HK-2 (cell line): Measurements from ENCODE around the gene FAM217A.
"Not testable (repeated sequence)": the region's sequence is repeated elsewhere in the genome, so short reads cannot be mapped to it uniquely, and the experiment has no call there.

ENCODE experiments used
- DNase-seq: peaks from one replicate; pipeline ENCODE4 v3.0.0-alpha.2; 2018; ENCODE audit not compliant: unreplicated experiment

The FAM217A gene, protein sequence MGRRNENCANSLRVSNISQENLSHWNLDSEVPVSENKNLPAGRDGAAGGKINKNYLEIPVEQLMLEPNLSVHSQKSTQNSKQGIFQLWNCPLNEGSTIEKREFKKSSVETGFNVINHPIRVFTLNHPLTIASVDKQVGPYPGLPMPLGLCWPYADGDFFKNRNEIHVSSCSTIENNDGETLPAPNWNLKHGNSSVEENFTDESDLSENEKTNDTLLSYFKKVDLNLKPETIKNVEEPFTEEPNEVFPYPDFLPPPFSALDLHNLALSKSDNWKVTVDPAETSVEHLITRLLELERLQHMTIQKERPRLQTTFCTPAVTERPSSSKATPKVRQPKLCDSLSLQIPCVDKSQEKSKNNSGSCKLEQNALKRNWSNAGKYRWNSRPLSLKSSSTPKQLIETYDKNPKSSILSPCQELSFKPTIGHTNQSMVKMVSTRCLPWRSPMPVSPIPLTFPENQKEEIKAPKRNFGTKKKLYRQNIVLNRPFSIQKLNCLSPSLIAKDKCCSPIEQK

DNA sequence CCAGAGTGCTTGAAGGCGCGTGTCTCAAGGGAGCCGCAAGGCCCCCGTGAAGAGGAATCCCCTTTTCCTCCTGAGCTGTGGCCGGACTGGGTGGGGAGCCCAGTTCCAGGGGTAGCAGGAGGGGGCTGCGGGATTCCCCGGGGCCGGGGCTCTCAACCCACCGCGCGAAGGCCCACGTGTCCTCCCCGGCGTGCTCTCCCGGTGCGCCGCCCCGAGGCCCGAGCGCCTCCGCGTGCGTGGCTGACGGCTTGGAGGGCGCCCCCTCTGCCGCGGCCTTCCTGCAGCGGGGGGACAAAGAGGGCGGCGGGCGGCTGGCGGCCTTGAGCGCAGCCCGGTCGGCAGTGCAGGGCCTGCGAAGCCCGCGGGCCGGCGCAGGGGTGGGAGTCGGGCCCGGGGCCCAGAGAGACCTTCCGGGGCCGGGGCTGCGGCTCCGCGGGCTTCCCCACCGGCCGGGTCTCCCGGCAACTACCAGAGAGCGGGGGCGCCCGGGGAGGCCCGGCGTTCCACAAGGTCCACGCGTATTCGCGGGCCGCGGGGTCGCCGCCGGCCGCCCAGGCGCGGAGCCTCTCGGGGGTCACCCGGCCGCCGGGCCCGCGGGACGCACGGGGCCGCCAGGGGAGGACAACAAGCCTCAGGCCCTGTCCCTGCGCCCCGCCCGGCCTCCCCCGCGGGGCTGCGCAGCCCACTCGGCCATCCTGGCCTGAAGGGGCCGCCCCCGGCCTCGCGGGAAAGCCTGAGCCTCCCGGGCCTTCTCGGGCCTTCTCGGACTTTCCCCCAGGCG is at the start of gene FAM217A:
TSS of gene FAM217A (minus strand) at position 447 of the 781 bp plus-strand sequence. CDS start 1,723 bp downstream, outside the sequence.
- DNase-seq: no peak

DNA sequence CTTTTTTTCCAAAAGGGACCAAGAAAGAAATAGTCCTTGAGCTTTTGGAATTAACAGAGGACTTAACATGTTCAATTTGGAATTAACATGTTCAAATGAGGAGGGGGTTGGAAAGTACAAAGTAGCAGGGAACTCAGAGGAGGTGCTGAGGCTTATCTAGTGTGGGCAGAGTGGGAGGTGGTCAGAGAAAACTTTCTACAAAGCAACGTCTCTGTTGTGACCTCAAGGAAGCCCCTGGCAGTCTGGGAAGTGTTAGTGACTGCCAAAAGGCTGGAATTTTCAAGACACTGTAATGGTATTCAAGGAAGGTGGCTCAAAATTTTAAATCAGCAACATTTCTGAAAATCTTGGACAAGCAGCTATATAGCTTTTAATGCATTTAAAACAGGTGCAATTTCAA is 49.1 kb upstream of the FAM217A start:
- no peak for DNase-seq

DNA sequence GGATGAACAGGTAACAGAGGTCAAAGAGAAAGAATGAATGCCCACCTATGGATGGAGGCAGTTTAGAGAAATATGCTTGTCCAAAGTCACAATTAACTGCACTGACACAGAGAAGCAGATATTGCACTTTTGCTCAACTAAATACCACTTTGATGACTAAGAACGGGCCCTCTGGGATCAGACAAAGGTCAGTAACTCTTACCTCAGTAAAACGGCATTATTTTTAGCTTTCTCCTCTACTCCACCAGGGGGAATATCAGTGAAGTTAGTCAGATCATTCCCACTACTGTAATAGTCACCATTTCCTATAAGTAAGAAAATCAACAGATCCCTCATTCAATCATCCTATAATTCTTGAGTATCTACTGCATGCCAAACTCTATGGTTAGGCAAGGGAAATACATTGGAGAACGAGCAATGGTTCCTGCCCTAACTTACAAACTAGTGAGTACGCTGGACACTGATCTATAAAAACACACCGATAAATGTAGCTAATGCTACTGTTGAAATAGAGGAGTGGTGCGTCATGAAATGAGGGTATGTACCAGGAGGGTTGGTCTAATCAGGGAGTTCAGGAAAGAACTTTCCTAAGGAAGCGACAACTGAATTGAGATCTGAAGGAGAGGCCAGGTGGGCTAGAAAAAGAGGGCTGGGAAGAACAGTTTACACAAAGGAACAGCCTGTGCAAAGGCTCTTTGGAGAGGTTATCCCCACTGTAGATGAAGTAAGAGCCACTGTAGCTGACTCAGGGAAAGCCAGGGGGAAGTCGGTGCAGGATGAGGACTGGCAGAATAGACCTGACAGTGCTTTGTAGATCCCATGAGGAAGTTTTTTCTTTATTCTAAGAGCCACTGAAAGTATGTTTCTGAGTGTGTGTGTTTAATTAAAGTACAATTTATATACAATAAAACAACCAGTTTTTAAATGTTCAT is 47.3 kb upstream of the FAM217A start:
- peak; percentile 13 for DNase-seq

DNA sequence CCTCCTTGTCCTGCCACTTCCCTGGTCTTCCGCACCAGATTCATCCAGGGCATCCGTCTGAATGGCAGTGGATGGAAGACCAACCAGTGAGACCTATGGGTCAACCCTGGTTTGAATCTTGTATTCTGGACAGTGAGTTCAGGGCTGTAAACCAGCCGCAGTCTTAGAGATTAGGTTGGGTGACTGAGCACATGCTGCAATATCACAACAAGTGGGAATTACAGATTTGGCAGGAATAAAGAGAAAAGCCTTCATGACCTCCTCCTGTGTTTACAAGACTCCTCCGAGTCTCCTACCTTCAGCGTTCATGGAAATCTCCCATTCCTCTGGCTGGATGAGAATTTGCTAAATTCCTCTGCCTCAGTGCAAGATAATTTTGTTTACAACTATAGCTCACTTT is 46.6 kb upstream of the FAM217A start:
- no peak for DNase-seq

DNA sequence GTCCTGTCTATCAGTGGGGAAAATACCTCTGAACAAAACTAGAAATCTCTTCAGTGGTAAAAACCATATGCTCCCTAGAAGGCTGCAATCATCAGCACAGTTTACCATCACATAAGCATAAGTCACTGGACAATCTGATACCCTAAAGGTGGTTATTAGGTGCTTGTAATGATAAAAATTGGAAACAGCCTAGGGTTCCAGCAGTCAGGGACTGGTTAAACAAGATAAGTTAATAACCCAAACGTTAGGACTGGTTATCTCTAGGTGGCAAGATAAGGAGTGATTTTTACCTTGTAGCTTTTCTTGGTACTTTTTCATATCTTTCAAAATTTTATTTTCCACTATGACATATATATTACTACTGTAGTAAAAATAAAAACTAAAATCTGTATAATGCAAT is 45.4 kb upstream of the FAM217A start:
- no peak for DNase-seq

DNA sequence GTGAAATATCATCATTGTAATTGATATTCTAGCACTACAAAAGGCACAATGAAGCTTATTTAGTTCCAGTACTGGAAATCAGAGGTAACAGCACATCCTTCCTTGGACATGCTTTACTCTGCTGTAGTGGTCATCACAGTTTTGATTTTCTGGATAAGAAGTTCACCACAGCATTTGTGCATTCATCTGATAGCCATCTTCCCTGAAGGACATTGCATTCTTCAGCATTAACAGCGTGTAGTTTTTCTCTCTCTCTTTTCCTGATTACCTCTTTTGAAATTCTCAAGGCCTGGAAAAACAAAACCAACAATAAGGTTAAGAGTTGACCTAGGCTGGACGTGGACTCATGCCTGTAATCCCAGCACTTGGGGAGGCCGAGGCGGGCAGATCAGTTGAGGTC is 36.8 kb upstream of the FAM217A start:
- DNase-seq: no peak

DNA sequence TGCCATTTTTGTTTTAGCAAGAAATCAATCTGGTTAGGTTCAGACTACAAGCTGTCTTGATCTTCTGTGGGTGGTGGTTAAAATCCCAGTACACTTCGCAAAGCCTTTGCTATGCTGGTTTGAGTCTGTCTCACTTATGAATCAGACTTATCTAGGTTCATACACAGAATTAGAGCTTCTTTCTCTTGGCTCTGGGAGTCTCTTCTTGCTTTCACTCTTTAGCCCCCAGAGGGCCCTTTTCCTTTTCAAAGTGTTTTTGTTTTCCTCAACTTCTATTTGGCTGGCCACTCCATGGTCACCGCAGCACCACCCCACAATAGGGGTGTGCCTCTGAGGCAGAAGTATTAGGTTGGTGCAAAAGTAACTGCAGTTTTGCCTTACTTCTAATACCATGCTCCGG is 35.2 kb upstream of the FAM217A start:
- no peak for DNase-seq

DNA sequence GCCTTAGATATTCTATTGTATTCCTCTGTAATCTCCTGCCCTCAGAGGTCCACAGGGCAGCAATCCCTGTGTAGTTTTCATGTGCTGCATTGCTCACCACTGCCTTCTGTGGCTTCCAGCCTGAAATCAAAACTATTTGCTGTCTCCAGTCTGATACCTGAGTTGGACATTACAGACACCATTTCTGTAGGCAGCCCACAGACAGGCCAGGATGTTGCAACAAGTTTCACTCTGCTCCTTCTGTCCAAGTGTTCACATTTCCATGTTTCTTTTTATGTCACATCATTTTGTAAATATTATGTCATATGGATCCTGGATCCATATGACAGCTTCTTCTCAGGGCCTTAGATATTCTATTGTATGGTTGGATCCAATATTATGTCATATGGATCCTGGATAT is 34.7 kb upstream of the FAM217A start:
- no peak for DNase-seq

DNA sequence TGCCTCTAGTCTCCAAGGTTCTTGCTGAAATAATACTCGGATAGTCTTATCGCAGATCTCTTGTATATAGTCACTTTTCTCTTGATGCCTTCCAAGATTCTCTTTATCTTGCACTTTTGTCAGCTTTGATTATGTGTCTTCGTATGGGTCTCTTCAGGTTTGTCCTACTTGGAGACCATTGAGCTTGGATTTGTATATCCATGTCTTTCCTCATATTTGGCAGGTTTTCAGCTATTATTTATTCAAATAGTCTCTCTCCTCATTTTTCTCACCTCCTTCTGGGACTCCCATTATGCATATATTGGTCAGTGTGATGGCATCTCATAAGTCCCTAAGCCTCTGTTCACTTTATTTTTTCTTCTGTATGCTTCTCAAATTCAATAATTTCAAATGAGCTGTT is 33.4 kb upstream of the FAM217A start:
- no peak for DNase-seq

DNA sequence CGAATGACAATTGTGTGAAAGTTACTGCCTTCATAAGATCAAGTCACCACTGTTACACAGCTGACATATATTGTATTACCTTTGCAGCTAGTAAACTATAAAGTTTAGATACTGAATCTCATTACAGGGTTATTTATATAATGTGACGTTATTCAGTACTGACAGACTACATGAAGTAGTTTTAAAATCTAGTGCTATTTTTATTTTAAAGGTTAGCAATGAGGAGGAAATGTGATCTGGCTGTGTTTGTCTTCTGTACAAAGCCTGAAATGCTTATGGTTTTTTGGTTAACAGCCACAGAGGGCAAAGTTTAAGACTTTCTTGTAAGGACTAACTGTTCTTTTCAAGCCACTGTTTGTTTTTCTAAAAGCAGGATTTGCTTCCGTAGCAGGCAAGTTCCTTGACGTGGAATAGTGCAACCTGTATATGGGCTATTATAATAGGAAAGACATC is 30.5 kb upstream of the FAM217A start:
- DNase-seq: not testable (repeated sequence)

DNA sequence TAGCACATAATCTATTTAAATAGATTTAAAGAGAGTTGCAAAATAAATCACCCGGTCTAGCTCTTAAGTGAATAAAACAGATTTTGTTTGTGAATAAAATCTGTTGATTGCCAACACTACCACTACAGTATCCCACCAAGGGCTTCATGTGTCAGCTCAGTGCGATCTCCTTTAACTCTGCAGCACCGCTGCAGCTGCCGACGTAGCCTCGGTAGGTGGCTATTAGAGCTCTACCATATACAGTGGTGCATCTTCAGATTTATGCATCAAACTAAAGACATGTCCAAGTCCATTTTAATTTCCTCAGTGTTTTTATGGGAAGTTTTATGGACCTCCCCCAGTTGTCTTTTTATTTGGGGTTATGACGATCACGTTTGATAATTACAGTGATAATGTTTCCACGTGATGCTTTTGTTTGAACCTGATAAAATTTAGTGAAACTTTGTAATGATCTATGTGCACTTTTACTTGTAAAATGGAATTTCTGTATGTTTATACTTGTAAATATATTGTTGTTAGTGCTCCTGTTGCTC is 29.7 kb upstream of the FAM217A start:
- no peak for DNase-seq

DNA sequence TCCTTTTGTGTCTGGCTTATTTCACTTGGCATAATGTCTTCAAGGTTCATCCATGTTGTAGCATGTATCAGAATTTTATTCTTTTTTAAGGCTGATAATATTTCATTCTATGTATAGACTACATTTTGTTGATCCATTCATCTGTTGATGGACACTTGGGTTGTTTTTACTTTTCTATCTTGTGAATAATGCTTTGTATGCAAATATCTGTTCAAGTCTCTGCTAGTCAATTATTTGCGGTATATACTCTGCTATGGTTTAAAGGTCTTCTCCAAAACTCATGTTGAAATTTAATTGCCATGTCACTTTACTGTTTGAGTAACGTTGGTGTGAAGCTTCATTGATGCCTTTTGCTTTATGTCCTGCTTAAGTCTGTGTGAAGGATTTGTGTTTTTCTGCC is 28.9 kb upstream of the FAM217A start:
- DNase-seq: no peak

DNA sequence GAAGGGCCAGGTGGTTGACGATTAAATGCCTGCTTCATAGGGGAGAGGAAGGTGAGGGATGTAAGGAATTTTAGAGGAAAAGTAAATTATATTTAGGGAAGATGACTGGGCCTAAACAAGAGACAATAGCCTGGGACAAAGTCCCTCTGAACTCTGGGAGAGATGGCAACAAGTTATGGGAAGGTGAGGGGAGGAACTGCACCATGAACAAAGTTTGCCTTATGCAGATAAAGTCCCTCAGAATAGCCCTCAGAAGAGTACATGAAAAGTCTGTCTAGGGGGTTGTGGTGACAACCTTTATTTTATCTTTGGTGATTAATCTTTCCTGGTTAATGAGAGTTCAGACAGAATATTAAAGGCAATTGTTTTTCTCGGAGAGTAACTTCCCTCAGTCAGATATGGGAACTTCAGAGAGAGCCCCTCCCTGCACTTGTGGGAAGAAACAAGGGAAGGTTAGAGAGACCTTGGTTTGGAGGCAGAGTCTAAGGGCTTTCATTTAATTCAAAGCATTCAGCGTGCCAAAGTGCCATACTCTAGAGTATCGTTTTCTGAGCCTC is 27.1 kb upstream of the FAM217A start:
- DNase-seq: no peak

DNA sequence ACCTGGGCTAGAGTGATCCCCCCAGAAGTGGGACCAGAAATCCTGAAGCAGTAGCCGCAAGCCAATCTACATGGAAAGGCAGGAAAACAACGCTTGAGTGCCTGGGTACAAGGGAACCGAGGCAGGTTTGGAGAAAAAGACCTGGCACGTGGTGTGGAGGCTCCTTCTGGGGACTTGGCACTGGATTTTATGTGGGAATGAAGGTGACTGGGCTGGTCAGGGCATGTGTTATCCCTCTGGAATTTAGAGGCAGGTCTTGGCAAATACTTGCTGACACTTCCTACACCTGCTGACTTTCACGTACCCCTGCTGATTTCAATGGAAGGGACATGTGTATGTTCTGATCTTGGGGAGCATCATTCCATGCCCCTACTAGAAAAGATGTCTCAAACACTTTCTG is 25.0 kb upstream of the FAM217A start:
- DNase-seq: no peak

DNA sequence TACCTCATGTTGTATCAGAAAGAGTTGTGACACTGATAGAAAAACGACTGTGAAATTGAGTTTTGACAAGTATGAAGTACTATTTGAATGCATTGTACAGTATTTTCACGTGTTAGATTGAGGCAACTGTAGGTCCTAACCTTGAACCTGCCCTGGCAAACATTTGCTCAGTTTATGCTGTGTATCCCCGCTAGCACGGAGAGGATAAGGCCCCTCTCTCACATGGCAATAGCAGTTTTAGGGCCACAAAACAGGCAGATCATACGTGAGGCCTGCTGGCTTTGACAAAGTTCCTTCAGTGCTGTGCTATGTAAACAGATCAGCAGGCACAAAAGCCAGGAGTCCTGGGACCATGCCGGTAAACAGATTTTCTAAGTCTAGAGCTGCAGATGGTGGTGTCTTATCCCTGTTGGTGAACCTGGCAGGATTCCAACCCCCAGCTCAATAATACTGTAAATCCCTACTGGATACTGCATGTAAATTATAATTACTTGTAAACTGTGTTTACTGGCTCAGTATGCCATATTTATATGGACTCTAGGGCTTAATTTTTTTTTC is 23.8 kb upstream of the FAM217A start:
- no peak for DNase-seq

DNA sequence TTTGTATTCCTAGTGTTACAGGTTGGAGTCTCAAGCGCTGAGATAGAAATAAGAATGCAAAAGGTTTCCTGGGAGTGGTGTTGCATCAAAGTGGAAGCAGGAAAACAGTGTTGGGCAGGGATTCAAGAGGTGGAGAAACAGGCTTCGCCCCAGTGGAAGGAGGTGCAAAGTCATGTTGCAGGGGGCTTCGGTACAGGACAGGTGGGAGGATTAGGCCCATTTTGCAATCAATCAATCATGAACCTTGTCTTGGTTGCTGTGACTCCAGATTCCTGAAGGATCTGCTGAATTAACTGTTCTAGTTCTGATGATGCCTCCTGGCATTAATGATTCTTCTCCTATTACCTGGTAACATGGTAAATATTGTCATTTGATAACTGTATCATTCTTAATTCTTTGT is 22.4 kb upstream of the FAM217A start:
- no peak for DNase-seq

DNA sequence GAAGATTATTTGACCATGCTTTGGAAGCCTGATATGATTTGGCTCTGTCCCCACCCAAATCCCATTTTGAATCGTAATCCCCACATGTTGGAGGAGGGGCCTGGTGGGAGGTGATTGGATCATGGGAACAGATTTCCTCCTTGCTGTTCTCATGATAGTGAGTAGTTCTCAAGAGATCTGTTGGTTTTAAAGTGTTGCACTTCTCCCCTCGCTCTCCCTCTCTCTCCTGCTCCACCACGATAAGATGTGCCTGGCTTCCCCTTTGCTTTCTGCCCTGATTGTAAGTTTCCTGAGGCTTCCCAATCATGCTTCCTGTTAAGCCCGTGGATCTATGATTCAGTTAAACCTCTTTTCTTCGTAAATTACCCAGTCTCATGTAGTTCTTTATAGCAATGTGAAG is 21.7 kb upstream of the FAM217A start:
- no peak for DNase-seq

DNA sequence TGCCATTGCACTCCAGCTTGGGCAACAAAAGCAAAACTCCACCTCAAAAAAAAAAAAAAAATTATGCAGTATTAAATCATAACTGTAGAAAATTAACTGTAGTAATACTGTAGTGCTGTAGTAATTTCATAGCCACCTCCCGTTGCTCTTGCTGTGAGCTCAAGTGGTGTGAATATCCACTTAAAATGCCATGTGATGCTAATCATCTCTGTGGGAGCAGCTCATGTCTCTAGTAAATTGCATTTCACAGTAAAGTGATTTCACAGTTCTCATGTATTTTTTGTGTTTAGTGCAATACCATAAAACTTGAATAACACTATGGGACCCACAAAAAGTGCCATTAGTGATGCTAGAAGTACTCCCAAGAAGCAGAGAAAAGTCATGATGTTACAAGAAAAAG is 14.4 kb upstream of the FAM217A start:
- DNase-seq: no peak

DNA sequence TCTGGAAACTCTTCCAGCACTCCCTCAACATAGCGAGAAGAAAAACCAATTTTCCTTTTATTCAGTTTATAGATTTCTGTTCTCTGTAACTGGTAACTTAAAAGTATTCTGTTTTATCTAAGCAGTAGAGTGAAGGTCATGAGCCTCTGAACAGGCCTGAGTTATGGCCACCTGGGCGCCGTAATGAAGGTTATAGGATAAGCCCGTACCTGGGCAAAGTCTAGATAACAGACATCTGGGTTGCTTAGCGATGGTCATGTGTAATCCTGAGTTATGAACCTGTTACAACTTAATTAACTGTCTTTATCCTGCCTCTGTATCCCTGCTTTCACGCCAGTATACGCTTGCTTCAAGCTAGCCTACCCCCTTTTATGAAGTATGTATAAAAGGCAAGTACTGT is 13.0 kb upstream of the FAM217A start:
- DNase-seq: no peak

DNA sequence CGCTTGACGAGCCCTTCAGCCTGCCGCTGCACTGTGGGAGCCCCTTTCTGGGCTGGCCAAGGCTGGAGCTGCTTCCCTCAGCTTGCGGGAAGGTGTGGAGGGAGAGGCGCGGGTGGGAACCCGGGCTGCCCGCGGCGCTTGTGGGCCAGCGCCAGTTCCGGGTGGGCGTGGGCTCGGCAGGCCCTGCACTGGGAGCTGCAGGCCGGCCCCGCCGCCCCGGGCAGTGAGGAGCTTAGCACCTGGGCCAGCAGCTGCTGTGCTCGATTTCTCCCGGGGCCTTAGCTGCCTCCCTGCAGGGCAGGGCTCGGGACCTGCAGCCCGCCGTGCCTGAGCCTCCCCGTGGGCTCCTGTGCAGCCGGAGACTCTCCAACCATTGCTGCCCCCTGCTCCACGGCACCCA is 11.1 kb upstream of the FAM217A start:
- not testable (repeated sequence) for DNase-seq

DNA sequence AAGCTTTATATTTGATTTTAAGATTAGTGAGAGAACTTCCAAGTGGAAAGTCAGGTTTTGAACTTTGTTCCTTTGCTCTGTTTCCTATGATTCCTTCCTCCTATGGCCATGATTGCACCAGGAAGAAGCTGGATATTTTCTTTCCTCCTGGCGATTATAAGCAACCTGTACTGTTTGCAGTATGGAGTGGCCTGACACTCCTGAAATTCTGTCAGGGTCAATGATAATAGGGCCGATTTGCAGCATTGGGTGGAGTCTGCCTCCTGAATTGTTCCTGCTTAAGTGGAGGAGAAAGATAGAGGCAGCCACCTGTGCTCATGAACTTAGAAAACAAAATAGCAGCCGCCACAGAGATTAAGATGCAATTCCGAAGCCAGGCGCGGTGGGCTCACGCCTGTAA is 9.8 kb upstream of the FAM217A start:
- DNase-seq: no peak
